Natural killer cell (primary cell): Measurements from ENCODE around the gene CDHR3. TPM values are rescaled to one million over a fixed set of nuclear protein-coding genes. Genes with fewer than 3 reads are reported as not detected.

Experiments
- ATAC-seq, 3 donors: fragments of 150-1000 bp in 2 of 3; fragments of 200-7000 bp in 1 of 3; cut with Tn5 transposase; 1 replicate in 1 of 3; 2 replicates in 2 of 3; pipeline ENCODE4 v1.10.0; 2021; ENCODE audit warnings: mild to moderate bottlenecking in 2 of 3, moderate library complexity in 2 of 3
- DNase-seq, 2 donors: peaks; one replicate each; pipeline versions ENCODE4 v3.0.0 to v3.0.0-alpha.2; 2013 to 2021; ENCODE audit warnings: mixed read lengths in 1 of 2
- H3K27ac ChIP-seq: one replicate; pipeline ENCODE4 v1.5.1; 2013; ENCODE audit warnings: mild to moderate bottlenecking, low read length
- H3K27me3 ChIP-seq: one replicate; pipeline ENCODE4 v1.6.1; 2013; ENCODE audit warnings: low read length; ENCODE audit not compliant: control insufficient read depth, insufficient read depth
- H3K36me3 ChIP-seq: one replicate; pipeline ENCODE4 v1.6.1; 2013; ENCODE audit warnings: low read length; ENCODE audit not compliant: control insufficient read depth, insufficient read depth
- H3K4me1 ChIP-seq: one replicate; pipeline ENCODE4 v1.6.1; 2013; ENCODE audit warnings: low read length; ENCODE audit not compliant: control insufficient read depth, insufficient read depth
- H3K4me3 ChIP-seq: one replicate; pipeline ENCODE4 v1.5.1; 2013; ENCODE audit warnings: low read length
- H3K9me3 ChIP-seq: one replicate; pipeline ENCODE4 v1.6.1; 2013; ENCODE audit warnings: low read length; ENCODE audit not compliant: control insufficient read depth, insufficient read depth
- H3K27ac Mint-ChIP-seq, 2 donors: one replicate each; pipeline ENCODE4 v1.8.0; 2022; ENCODE audit warnings: mild to moderate bottlenecking in 2 of 2, mixed read lengths in 2 of 2, moderate library complexity in 1 of 2
- H3K27me3 Mint-ChIP-seq, 2 donors: one replicate each; pipeline ENCODE4 v1.8.0; 2022; ENCODE audit warnings: low read depth in 2 of 2, mixed read lengths in 2 of 2
- H3K36me3 Mint-ChIP-seq: one replicate; pipeline ENCODE4 v1.8.0; 2022; ENCODE audit warnings: mixed read lengths
- H3K4me1 Mint-ChIP-seq, 2 donors: one replicate each; pipeline ENCODE4 v1.8.0; 2022; ENCODE audit warnings: mixed read lengths in 2 of 2
- H3K4me3 Mint-ChIP-seq: one replicate; pipeline ENCODE4 v1.8.0; 2022; ENCODE audit warnings: mild to moderate bottlenecking, moderate library complexity, mixed read lengths
- H3K9me3 Mint-ChIP-seq, 2 donors: one replicate each; pipeline ENCODE4 v1.8.0; 2022; ENCODE audit warnings: mixed read lengths in 2 of 2
- WGBS: methylation state at CpG from one replicate; pipeline ENCODE4 v1.1.7; 2013; ENCODE audit warnings: missing lambda C conversion rate; ENCODE audit not compliant: insufficient coverage; 5-methylcytosine and 5-hydroxymethylcytosine counted together
- intact Hi-C: fragments of 100-400 bp; cut with micrococcal nuclease; formaldehyde crosslinking; loops from one replicate; pipeline ENCODE4 v1.14.2; 2022
- total RNA-seq, 4 donors: library from RNA; stranded (reverse); fragments of 120-200 nt in 1 of 4; gene quantifications; one replicate each; pipeline versions ENCODE4 v1.2.3 to v1.2.4, GENCODE V29; 2013 to 2022
- TF ChIP-seq, protein P1 (sequence below): fragments of 200-600 bp; IDR thresholded peaks from one replicate; pipeline ENCODE4 v1.8.0; 2022; ENCODE audit warnings: antibody characterized with exemption

CDHR3 gene
- total RNA-seq, 3 donors from 2014 or later (not counting 1 experiment from before 2014, with no cell fraction given), result 9.2 to 12.4 (median 10.2) TPM

DNA sequence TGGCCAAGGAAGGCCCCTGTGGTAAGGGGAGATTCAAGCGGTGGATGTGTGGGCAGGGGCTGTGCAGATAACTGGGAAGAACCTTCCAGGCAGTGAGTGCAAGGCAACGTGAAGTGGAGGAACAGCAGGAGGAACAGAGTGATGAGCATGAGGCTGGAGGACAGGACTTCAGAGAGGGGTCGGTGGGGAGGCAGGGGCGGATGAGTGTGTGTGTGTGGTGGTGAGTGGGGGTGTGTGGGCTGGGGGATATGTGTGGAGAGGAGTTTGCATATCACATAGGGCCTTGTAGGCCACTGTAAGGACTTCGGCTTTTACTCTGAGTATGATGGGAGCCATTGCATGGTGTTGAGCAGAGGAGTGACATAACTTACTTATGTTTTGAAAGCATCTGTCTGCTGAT, 75.2 kb downstream of the CDHR3 start:
- Mint-ChIP-seq H3K27ac (no peak overlapping the region), H3K9me3 (no peaks in the 10 kb centered on the region)

GRCh38 chr7:106038916-106039315, 75.9 kb downstream of the CDHR3 start:
- 90% methylated on average over 12 of the region's 12 CpGs for WGBS
- Mint-ChIP-seq H3K27ac (no peak overlapping the region), H3K4me1 (peaks cover 8% of the 10 kb centered on the region in 2 donors)

More for the DNA sequence above, 75.2 kb downstream of the CDHR3 start:
- H3K4me3 ChIP-seq, result no peak overlapping the region
- H3K9me3 ChIP-seq, result no peaks in the 10 kb centered on the region
- Mint-ChIP-seq H3K4me1 (peaks cover 8% of the 10 kb centered on the region in 2 donors), H3K36me3 (no peaks in the 10 kb centered on the region), H3K4me3 (no peak overlapping the region), H3K27me3 (peaks cover 19 to 24% of the 10 kb centered on the region in 2 donors)
- TF ChIP-seq, protein P1, sequence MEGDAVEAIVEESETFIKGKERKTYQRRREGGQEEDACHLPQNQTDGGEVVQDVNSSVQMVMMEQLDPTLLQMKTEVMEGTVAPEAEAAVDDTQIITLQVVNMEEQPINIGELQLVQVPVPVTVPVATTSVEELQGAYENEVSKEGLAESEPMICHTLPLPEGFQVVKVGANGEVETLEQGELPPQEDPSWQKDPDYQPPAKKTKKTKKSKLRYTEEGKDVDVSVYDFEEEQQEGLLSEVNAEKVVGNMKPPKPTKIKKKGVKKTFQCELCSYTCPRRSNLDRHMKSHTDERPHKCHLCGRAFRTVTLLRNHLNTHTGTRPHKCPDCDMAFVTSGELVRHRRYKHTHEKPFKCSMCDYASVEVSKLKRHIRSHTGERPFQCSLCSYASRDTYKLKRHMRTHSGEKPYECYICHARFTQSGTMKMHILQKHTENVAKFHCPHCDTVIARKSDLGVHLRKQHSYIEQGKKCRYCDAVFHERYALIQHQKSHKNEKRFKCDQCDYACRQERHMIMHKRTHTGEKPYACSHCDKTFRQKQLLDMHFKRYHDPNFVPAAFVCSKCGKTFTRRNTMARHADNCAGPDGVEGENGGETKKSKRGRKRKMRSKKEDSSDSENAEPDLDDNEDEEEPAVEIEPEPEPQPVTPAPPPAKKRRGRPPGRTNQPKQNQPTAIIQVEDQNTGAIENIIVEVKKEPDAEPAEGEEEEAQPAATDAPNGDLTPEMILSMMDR, result no peak
- H3K27ac ChIP-seq, result no peak overlapping the region
- H3K27me3 ChIP-seq, result peaks cover 4% of the 10 kb centered on the region
- ATAC-seq (no peak), DNase-seq (no peak)
- 89% methylated on average over 5 of the region's 5 CpGs for WGBS
- H3K4me1 ChIP-seq, result peaks cover 8% of the 10 kb centered on the region
- intact Hi-C loops, result no loop called here
- H3K36me3 ChIP-seq, result no peaks in the 10 kb centered on the region

DNA sequence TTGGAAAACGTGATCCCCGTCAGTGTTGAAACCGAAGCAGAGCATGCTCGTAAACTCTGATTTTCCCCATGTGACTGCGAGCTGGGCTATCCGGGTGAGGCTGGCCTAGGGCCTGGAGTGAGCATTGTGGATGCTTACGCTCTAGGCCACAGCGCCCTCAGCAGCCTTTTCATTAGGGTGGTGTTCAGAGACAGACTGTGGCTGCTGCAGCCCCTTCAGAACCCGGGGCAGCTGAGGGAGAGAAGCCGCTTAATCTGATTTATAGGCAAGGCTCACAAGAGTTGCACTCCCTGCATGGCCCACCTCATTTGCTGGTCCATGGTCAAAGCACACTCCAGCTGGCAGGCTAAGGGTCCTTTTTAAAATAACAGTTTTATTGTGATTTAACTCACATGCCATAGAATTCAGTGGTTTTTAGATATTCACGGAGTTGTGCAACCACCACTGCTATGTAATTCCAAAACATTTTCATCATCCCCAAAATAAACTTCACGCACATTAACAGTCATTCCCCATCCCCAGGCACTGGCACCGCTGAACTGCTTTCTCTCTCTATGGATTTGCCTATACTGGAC, 76.5 kb downstream of the CDHR3 start:
- Histone ChIP-seq H3K27ac (no peak overlapping the region), H3K4me1 (peaks cover 8% of the 10 kb centered on the region), H3K4me3 (no peak overlapping the region), H3K9me3 (no peaks in the 10 kb centered on the region), H3K27me3 (peaks cover 4% of the 10 kb centered on the region), H3K36me3 (no peaks in the 10 kb centered on the region)
- Mint-ChIP-seq H3K27me3 (peaks cover 23 to 25% of the 10 kb centered on the region in 2 donors), H3K4me3 (no peak overlapping the region), H3K9me3 (no peaks in the 10 kb centered on the region), H3K36me3 (no peaks in the 10 kb centered on the region), H3K4me1 (peaks cover 8% of the 10 kb centered on the region in 2 donors), H3K27ac (no peak overlapping the region)
- ATAC-seq, result no peak
- intact Hi-C loops, result no loop called here
- TF ChIP-seq, protein P1, result no peak
- WGBS, result 95% methylated on average over 13 of the region's 13 CpGs
- DNase-seq, result no peak

More at GRCh38 chr7:106038916-106039315, 75.9 kb downstream of the CDHR3 start:
- Mint-ChIP-seq H3K9me3 (no peaks in the 10 kb centered on the region), H3K4me3 (no peak overlapping the region), H3K27me3 (peaks cover 19 to 24% of the 10 kb centered on the region in 2 donors), H3K36me3 (no peaks in the 10 kb centered on the region)
- H3K4me1 ChIP-seq, result peaks cover 8% of the 10 kb centered on the region
- no peaks in the 10 kb centered on the region for H3K36me3 ChIP-seq
- ATAC-seq (no peak), DNase-seq (no peak)
- TF ChIP-seq, protein P1, result no peak
- no peak overlapping the region for H3K4me3 ChIP-seq
- H3K9me3 ChIP-seq, result no peaks in the 10 kb centered on the region
- H3K27ac ChIP-seq, result no peak overlapping the region
- intact Hi-C loops, result no loop called here
- H3K27me3 ChIP-seq, result peaks cover 4% of the 10 kb centered on the region
